Neural cell (in vitro differentiated cells): ENCODE data around the gene DNAJB12. TPM values are rescaled to one million over a fixed set of nuclear protein-coding genes. Genes with fewer than 3 reads are reported as not detected.

Source experiments
- H2AFZ ChIP-seq: fragments of 200-600, 300-800 bp; sonication (generic), shearing (Covaris generic); 2 replicates; pipeline ENCODE4 v1.6.0; 2014; ENCODE audit warnings: low read depth, mild to moderate bottlenecking, antibody characterized with exemption, low read length, moderate library complexity
- H3F3A ChIP-seq: fragments of 200-600 bp; shearing (Covaris generic); 2 replicates; pipeline ENCODE4 v1.6.1; 2016; ENCODE audit warnings: mild to moderate bottlenecking, moderate library complexity, mixed read lengths, antibody characterized with exemption, low read length; ENCODE audit not compliant: insufficient read depth, poor library complexity, severe bottlenecking
- H3K27ac ChIP-seq: fragments of 200-600, 300-800 bp; sonication (generic), shearing (Covaris generic); 2 replicates; pipeline ENCODE4 v1.5.1; 2014; ENCODE audit warnings: mild to moderate bottlenecking, low read length, moderate library complexity
- H3K27me3 ChIP-seq: fragments of 300-800, 200-600 bp; sonication (generic), shearing (Covaris generic); 2 replicates; pipeline ENCODE4 v1.6.0; 2014; ENCODE audit warnings: mild to moderate bottlenecking, low read depth, low read length, moderate library complexity; ENCODE audit not compliant: insufficient read depth
- H3K36me3 ChIP-seq: fragments of 300-800, 200-600 bp; sonication (generic), shearing (Covaris generic); 2 replicates; pipeline ENCODE4 v1.5.1; 2014; ENCODE audit warnings: mild to moderate bottlenecking, antibody characterized with exemption, low read length, moderate library complexity; ENCODE audit not compliant: insufficient read depth
- H3K4me2 ChIP-seq: fragments of 300-800, 200-600 bp; sonication (generic), shearing (Covaris generic); 2 replicates; pipeline ENCODE4 v1.6.0; 2014; ENCODE audit warnings: mild to moderate bottlenecking, low read length
- H3K4me3 ChIP-seq: fragments of 300-800, 200-600 bp; sonication (generic), shearing (Covaris generic); 2 replicates; pipeline ENCODE4 v1.5.1; 2014; ENCODE audit warnings: mild to moderate bottlenecking, low read length, moderate library complexity
- H3K79me2 ChIP-seq: fragments of 200-600 bp; shearing (Covaris generic); replicated peaks from 2 replicates; pipeline ENCODE4 v1.6.0; 2014; ENCODE audit warnings: mild to moderate bottlenecking, low read length, moderate library complexity; ENCODE audit not compliant: insufficient read depth
- H3K9ac ChIP-seq: fragments of 300-800, 200-600 bp; sonication (generic), shearing (Covaris generic); 2 replicates; pipeline ENCODE4 v1.6.1; 2016; ENCODE audit warnings: mild to moderate bottlenecking, low read length, mixed read lengths
- H3K9me2 ChIP-seq: fragments of 200-600 bp; shearing (Covaris generic); 2 replicates; pipeline ENCODE4 v1.6.1; 2016; ENCODE audit warnings: mild to moderate bottlenecking, low read length, mixed read lengths; ENCODE audit not compliant: insufficient read depth
- H3K9me3 ChIP-seq: fragments of 200-600, 300-800 bp; sonication (generic), shearing (Covaris generic); 2 replicates; pipeline ENCODE4 v1.6.1; 2016; ENCODE audit warnings: mild to moderate bottlenecking, mixed run types, low read length, moderate library complexity, mixed read lengths
- H4K20me1 ChIP-seq: fragments of 200-600 bp; shearing (Covaris generic); 2 replicates; pipeline ENCODE4 v1.6.1; 2016; ENCODE audit warnings: mild to moderate bottlenecking, mixed run types; ENCODE audit not compliant: insufficient read depth
- CTCF ChIP-seq: fragments of 450-650 bp; IDR thresholded peaks from 2 replicates; pipeline ENCODE4 v1.5.1; 2014; ENCODE audit warnings: antibody characterized with exemption, mild to moderate bottlenecking, moderate library complexity; ENCODE audit not compliant: poor library complexity, severe bottlenecking
- EP300 ChIP-seq: fragments of 450-650 bp; conservative IDR thresholded peaks from 2 replicates; pipeline ENCODE4 v1.6.1; 2014; ENCODE audit warnings: antibody characterized with exemption, mild to moderate bottlenecking, moderate library complexity; ENCODE audit not compliant: poor library complexity, severe bottlenecking
- EZH2 ChIP-seq: fragments of 200-600, 300-800 bp; shearing (Covaris generic), sonication (generic); IDR thresholded peaks from 2 replicates; pipeline ENCODE4 v1.6.1; 2014; ENCODE audit warnings: antibody characterized with exemption, low read length, borderline replicate concordance, mild to moderate bottlenecking; ENCODE audit not compliant: insufficient read depth, poor library complexity, severe bottlenecking
- MXI1 ChIP-seq: fragments of 450-650 bp; conservative IDR thresholded peaks from 2 replicates; pipeline ENCODE4 v1.6.1; 2014; ENCODE audit warnings: antibody characterized with exemption, mild to moderate bottlenecking; ENCODE audit not compliant: poor library complexity, severe bottlenecking
- POLR2AphosphoS5 ChIP-seq: IDR thresholded peaks from 2 replicates; pipeline ENCODE4 v1.6.1; 2012
- RAD21 ChIP-seq: fragments of 450-650 bp; conservative IDR thresholded peaks from 2 replicates; pipeline ENCODE4 v1.6.1; 2014; ENCODE audit warnings: antibody characterized with exemption, mild to moderate bottlenecking, moderate library complexity
- REST ChIP-seq: IDR thresholded peaks from 2 replicates; pipeline ENCODE4 v1.6.1; 2012; ENCODE audit warnings: borderline replicate concordance
- SMC3 ChIP-seq: fragments of 450-650 bp; conservative IDR thresholded peaks from 2 replicates; pipeline ENCODE4 v1.6.1; 2014; ENCODE audit warnings: antibody characterized with exemption, mild to moderate bottlenecking, moderate library complexity; ENCODE audit not compliant: poor library complexity
- TAF1 ChIP-seq: IDR thresholded peaks from 2 replicates; pipeline ENCODE4 v1.6.1; 2012; ENCODE audit warnings: low read depth
- polyA plus RNA-seq: library from polyadenylated mRNA; depleted of rRNA; stranded (reverse); fragments of >200 nt; gene quantifications from 2 replicates; pipeline ENCODE4 v1.2.3, GENCODE V29; 2014

DNAJB12 gene
- polyA plus RNA-seq, 1 donor from 2014 or later: 24.5 TPM

GRCh38 chr10:72389716-72390115 is 35.0 kb upstream of the DNAJB12 start:
- no peak overlapping the region for H3K27ac ChIP-seq
- no peak overlapping the region for H2AFZ ChIP-seq
- no peaks in the 10 kb centered on the region for H3K9me3 ChIP-seq
- H3F3A ChIP-seq: no peaks in the 10 kb centered on the region
- TF ChIP-seq POLR2AphosphoS5 (no peak), RAD21 (no peak), EP300 (no peak), TAF1 (no peak), REST (no peak), EZH2 (no peak), MXI1 (no peak), CTCF (no peak), SMC3 (no peak)
- no peaks in the 10 kb centered on the region for H3K79me2 ChIP-seq
- no peak overlapping the region for H3K4me3 ChIP-seq
- no peak overlapping the region for H3K4me2 ChIP-seq
- no peaks in the 10 kb centered on the region for H3K27me3 ChIP-seq
- no peaks in the 10 kb centered on the region for H3K9me2 ChIP-seq
- no peaks in the 10 kb centered on the region for H3K36me3 ChIP-seq
- H3K9ac ChIP-seq: no peak overlapping the region
- no peaks in the 10 kb centered on the region for H4K20me1 ChIP-seq

- no peaks in the 10 kb centered on the region for H3K9me2 ChIP-seq
- H3K9ac ChIP-seq: no peak overlapping the region
- no peaks in the 10 kb centered on the region for H3K79me2 ChIP-seq
- no peak overlapping the region for H3K4me2 ChIP-seq
- no peak overlapping the region for H2AFZ ChIP-seq
- no peak overlapping the region for H3K4me3 ChIP-seq
- H3K27ac ChIP-seq: no peak overlapping the region
- no peaks in the 10 kb centered on the region for H3K36me3 ChIP-seq
- H4K20me1 ChIP-seq: no peaks in the 10 kb centered on the region
- no peak for TF ChIP-seq EP300
- no peak for TF ChIP-seq SMC3
- TF ChIP-seq TAF1: no peak
- no peak for TF ChIP-seq CTCF
- TF ChIP-seq EZH2: no peak
- no peak for TF ChIP-seq MXI1
- TF ChIP-seq POLR2AphosphoS5: no peak
- TF ChIP-seq REST: no peak
- TF ChIP-seq RAD21: no peak
- H3K27me3 ChIP-seq: no peaks in the 10 kb centered on the region
- no peaks in the 10 kb centered on the region for H3F3A ChIP-seq
- H3K9me3 ChIP-seq: no peaks in the 10 kb centered on the region
Observed at GRCh38 chr10:72389014-72389413, 34.3 kb upstream of the DNAJB12 start.
